HCT116 (cell line): ENCODE results near the gene RNF207.

Experiments used
- ATF3 ChIP-seq: IDR thresholded peaks from 2 replicates; pipeline ENCODE4 v1.6.1; 2012
- CTCF ChIP-seq, 3 experiments: fragments of 200-600 bp in 1 of 3; sonication (generic) in 1 of 3; IDR thresholded peaks in 2 of 3; conservative IDR thresholded peaks in 1 of 3; 2 replicates each; pipeline ENCODE4 v1.5.1; 2012 to 2017; ENCODE audit warnings: low read depth in 2 of 3, low read length in 2 of 3, antibody characterized with exemption in 1 of 3, borderline replicate concordance in 1 of 3, control low read depth in 1 of 3, mild to moderate bottlenecking in 1 of 3, mixed read lengths in 1 of 3, mixed run types in 1 of 3, moderate library complexity in 1 of 3; ENCODE audit not compliant: insufficient read depth in 1 of 3
- JUND ChIP-seq: IDR thresholded peaks from 2 replicates; pipeline ENCODE4 v1.6.1; 2012
- POLR2A ChIP-seq: IDR thresholded peaks from 2 replicates; pipeline ENCODE4 v1.7.0; 2011; ENCODE audit warnings: borderline replicate concordance; ENCODE audit not compliant: insufficient read depth, insufficient read length; ENCODE audit errors: extremely low read depth
- TCF7L2 ChIP-seq: IDR thresholded peaks from 2 replicates; pipeline ENCODE4 v1.7.0; 2011; ENCODE audit warnings: borderline replicate concordance, inconsistent platforms; ENCODE audit not compliant: insufficient read depth, insufficient read length; ENCODE audit errors: extremely low read depth

- no peak for TF ChIP-seq CTCF (IDR thresholded peaks at IDR 0.05 in 2 of 3, conservative IDR thresholded peaks at IDR 0.05 in 1 of 3; ENCODE audit: borderline replicate concordance in 1 of 3, insufficient read depth in 1 of 3, low read depth in 2 of 3, low read length in 2 of 3)
- no peak for TF ChIP-seq POLR2A
- no peak for TF ChIP-seq ATF3
- no peak for TF ChIP-seq JUND
- TF ChIP-seq TCF7L2: no peak
Observed at GRCh38 chr1:6223617-6224016, 17.7 kb downstream of the RNF207 start.
